Urinary bladder (tissue), 4 donors: ENCODE measurements around the gene RABGAP1. TPM values are rescaled to one million over a fixed set of nuclear protein-coding genes. Genes with fewer than 3 reads are reported as not detected.

Source experiments
- DNase-seq: peaks from one replicate; pipeline ENCODE4 v3.0.0-alpha.2; 2015; ENCODE audit errors: extremely low spot score
- H3K27ac ChIP-seq: one replicate; pipeline ENCODE4 v1.5.1; 2013; ENCODE audit warnings: low read depth, mild to moderate bottlenecking, moderate library complexity
- H3K36me3 ChIP-seq: one replicate; pipeline ENCODE4 v1.6.1; 2013; ENCODE audit warnings: mild to moderate bottlenecking, moderate library complexity; ENCODE audit not compliant: insufficient read depth
- H3K4me1 ChIP-seq: one replicate; pipeline ENCODE4 v1.6.1; 2013; ENCODE audit warnings: mild to moderate bottlenecking, moderate library complexity; ENCODE audit not compliant: insufficient read depth
- H3K4me3 ChIP-seq: one replicate; pipeline ENCODE4 v1.5.1; 2013; ENCODE audit warnings: low read depth, low read length
- WGBS: extraction: QIAGEN DNeasy Blood & Tissue Kit; methylation state at CpG from one replicate; pipeline ENCODE4 v1.1.7; 2013; 5-methylcytosine and 5-hydroxymethylcytosine counted together
- polyA plus RNA-seq: library from polyadenylated mRNA; stranded (reverse); fragments of 200-250 nt; gene quantifications from one replicate; pipeline ENCODE4 v1.2.3, GENCODE V29; 2013
- total RNA-seq: library from RNA; depleted of rRNA; stranded (reverse); fragments of >200 nt; gene quantifications from one replicate; pipeline ENCODE4 v1.2.3, GENCODE V29; 2014
- donor health status: healthy with polysubstance abuse.
- donor health status: healthy.

Gene RABGAP1
- total and polyA plus RNA-seq, 2 donors = 46.2 to 134 TPM

DNA sequence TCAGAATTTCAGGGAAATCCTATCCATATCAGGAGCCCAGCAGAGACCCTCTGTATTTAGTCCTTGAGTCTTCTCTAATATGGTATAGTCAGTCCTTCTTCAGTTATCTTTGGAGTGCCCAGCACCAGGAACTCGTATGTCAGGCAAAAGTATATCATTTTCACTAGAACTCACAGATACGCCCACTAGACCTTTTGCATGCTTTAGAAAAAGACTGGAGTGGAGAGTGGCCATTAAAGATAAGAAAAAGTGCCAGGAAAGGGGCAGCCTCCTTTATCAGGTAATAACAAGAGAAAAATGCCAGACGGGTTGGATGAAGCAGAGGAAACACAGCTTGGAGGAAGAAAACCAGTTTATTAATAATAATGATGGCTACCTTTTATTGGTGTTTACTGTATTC is 156.2 kb downstream of the RABGAP1 start:
- no peak overlapping the region for H3K27ac ChIP-seq
- no peak for DNase-seq
- H3K36me3 ChIP-seq = peaks cover 2% of the 10 kb centered on the region
- WGBS = 71% methylated on average over 3 of the region's 3 CpGs
- no peaks in the 10 kb centered on the region for H3K4me1 ChIP-seq
- no peak overlapping the region for H3K4me3 ChIP-seq

DNA sequence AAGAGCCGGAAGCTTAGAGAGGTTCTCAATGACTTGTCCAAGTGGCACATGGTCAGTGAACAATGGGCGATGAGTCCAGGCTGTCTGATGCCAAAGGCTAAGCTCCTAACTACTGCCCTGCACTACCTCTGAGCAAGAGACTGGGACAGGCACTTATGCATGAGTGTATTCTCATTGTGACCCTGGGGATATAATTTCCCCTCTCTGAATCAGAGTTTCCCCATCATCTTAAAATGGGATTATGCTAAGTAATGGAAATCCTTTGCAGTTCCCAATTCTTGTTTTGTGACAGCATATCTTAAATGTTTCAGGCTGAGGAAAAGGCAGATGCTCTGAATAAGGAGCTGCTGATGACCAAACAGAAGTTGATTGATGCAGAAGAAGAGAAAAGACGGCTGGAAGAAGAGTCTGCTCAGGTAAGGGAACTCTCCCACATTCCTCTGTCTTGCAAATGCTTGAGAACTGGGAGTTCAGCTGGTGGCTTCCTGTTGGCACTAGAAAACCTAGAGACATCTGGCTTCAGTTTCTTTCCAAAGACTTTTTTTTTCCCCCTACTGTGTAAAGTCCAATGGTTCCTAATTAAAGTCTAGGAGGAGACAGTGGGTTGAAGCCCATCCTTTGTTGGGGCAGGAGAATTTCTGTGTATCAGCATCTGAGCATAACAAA is 156.7 kb downstream of the RABGAP1 start:
- peaks cover 2% of the 10 kb centered on the region for H3K36me3 ChIP-seq
- no peak overlapping the region for H3K27ac ChIP-seq
- DNase-seq = no peak
- H3K4me1 ChIP-seq = no peaks in the 10 kb centered on the region
- no peak overlapping the region for H3K4me3 ChIP-seq
- WGBS = 94% methylated on average over 3 of the region's 3 CpGs

DNA sequence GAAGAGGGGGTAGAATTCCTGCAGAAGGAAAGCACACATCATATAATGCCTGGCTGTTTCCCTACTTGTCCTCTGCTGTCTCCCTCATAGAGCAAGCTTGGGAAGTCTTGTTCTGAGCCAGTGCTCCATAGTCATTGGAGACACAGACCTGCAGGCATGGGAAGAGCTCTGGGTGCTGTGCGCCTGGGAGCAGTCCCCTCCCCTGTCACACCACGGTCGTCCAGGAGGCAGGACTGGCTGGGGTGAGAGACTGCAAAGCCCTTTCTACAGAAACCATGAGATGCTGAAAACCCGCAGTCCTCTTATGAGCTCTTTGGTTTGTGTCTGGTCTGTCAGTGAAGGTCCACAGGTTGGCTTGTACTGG is 157.3 kb downstream of the RABGAP1 start:
- H3K27ac ChIP-seq = no peak overlapping the region
- no peak overlapping the region for H3K4me3 ChIP-seq
- H3K4me1 ChIP-seq = no peaks in the 10 kb centered on the region
- 72% methylated on average over 4 of the region's 4 CpGs for WGBS
- DNase-seq = no peak
- H3K36me3 ChIP-seq = peaks cover 2% of the 10 kb centered on the region

DNA sequence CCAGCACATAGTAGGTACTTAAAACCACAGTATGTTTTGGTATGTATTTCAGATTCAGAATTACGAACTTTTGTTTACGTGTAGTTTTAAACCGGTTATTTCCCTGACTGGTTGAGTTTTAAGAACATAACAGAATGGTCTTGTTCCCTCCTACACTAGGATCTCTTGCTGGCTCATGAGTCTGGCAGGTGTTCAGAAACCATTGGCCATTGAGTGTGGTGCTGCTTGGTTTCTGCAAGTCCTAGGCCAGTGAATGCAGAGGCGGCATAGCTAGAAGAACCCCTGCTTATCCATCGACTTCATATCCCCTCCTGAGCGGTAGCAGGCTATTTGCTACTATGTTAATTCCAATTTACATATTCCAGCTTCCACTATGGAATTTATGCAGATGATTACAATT is 158.2 kb downstream of the RABGAP1 start:
- 90% methylated on average over 6 of the region's 6 CpGs for WGBS
- no peak for DNase-seq
- H3K27ac ChIP-seq = no peak overlapping the region
- H3K4me3 ChIP-seq = no peak overlapping the region
- H3K4me1 ChIP-seq = no peaks in the 10 kb centered on the region
- H3K36me3 ChIP-seq = peaks cover 2% of the 10 kb centered on the region

DNA sequence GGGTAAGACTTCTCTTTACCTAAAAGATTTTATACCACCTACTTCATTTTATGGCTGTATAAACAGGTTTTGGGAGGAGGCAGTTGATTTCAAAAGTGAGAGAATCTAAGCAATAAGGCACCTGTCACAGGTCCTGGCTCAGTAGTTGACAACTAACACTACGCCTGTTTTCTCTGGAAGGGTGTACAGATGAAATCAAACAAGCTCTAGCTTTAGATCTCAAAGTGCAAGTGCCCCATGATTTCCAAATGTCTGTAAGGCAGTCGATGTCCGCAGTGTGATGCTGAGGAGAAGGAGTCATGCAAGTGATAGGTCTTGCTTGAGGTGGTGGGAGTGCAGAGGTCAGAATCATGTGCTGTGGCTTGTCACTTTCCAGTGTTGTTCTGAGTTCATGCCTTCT is 158.7 kb downstream of the RABGAP1 start:
- 97% methylated on average over 3 of the region's 3 CpGs for WGBS
- Histone ChIP-seq H3K4me3 (no peak overlapping the region), H3K27ac (no peak overlapping the region), H3K36me3 (peaks cover 2% of the 10 kb centered on the region), H3K4me1 (no peaks in the 10 kb centered on the region)
- DNase-seq = no peak

DNA sequence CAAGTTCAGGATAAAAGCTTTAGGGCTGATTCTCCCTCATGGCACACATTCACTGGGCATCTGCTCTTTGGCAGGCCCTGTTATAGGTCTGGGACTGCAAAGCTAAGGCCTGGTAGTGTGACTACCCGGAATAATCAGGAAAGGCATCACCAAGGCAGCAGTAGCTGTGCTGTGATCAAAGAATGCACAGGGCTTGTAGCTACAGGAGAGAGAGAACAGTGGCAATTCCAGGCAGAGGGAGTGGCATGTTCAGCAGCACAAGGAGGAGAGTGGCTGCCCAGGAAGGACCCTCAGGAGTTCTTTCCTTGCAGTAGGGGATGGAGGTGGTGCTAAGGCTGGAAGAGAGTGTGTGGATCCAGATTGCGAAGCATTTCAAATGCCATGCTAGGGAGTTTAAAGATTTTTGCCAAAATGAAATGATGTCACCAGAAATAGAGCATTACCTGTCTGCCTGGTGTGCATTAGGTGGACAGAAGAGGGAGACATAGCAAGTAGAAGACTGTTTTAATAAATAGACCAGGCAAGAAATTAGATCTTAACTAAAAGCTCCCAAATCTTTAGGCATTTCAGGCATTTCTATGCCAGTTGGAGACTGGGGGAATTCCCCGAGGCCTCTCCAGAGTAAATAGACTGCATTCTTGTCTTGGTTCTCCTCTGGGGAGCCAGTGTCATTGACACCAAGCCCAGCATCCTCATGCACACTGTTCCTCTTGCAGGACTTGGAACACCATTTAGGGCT is 161.7 kb downstream of the RABGAP1 start:
- 76% methylated on average over 3 of the region's 3 CpGs for WGBS

GRCh38 chr9:123104807-123105206 is 164.0 kb downstream of the RABGAP1 start:
- Histone ChIP-seq H3K36me3 (no peaks in the 10 kb centered on the region), H3K27ac (no peak overlapping the region), H3K4me3 (no peak overlapping the region), H3K4me1 (no peaks in the 10 kb centered on the region)
- 79% methylated on average over 7 of the region's 7 CpGs for WGBS
- no peak for DNase-seq

More for the DNA sequence above, 161.7 kb downstream of the RABGAP1 start:
- H3K36me3 ChIP-seq = peaks cover 2% of the 10 kb centered on the region
- H3K4me3 ChIP-seq = no peak overlapping the region
- DNase-seq = peak; percentile 32
- no peak overlapping the region for H3K27ac ChIP-seq
- no peaks in the 10 kb centered on the region for H3K4me1 ChIP-seq

DNA sequence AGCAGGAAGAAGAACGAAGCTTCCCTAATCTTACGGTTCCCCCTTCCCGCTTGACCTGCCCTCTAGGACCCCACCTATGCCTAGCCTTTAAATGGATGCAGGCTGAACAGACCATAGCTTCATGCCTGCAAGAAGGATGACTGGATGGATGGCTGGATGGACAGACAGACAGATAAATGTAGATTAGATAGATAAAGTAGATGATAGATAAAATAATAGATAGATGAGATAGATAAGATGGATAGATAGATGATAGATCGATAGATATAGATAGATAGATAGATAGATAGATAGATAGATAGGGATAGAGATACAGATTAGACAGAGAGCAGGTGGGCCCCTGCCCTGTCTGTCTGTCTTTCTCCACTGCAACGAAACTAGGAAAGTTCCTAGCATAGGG is 164.7 kb downstream of the RABGAP1 start:
- H3K36me3 ChIP-seq = no peaks in the 10 kb centered on the region

DNA sequence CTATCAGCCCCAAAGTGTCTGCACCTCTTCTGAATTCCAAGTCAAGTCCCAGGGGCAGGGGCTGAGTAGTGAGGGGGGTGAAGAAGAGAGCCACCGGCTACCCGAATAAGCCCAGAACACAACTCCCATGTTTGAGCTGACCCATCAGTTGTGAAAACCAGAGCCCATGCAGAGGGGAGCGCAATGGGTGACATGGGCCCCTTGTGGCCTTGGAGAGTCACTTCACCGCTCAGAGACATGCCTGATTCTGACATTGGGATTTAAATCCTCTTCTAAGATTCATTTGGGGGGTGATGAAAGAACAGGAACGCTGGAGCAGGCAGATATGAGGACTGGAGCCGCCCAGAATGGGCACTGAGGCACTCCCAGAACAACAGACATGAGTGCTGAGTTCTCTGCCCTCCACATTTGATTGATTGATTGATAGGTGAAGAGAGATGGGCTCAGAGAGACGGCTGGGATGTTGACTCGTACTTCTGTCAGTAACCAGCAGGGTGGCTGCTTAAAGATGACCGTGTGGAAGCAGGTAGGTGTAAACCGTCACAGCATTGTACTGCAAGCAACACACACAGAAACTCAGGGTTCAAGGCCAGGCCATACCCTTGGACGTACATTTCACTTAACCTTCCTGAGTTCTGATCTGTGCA is 166.9 kb downstream of the RABGAP1 start:
- DNase-seq = no peak
- H3K36me3 ChIP-seq = no peaks in the 10 kb centered on the region
- H3K4me3 ChIP-seq = no peak overlapping the region
- 84% methylated on average over 11 of the region's 11 CpGs for WGBS
- H3K4me1 ChIP-seq = no peaks in the 10 kb centered on the region
- H3K27ac ChIP-seq = no peak overlapping the region

More for the DNA sequence above, 164.7 kb downstream of the RABGAP1 start:
- Histone ChIP-seq H3K4me1 (no peaks in the 10 kb centered on the region), H3K4me3 (no peak overlapping the region), H3K27ac (no peak overlapping the region)
- WGBS = 86% methylated on average over 5 of the region's 5 CpGs
- DNase-seq = no peak

DNA sequence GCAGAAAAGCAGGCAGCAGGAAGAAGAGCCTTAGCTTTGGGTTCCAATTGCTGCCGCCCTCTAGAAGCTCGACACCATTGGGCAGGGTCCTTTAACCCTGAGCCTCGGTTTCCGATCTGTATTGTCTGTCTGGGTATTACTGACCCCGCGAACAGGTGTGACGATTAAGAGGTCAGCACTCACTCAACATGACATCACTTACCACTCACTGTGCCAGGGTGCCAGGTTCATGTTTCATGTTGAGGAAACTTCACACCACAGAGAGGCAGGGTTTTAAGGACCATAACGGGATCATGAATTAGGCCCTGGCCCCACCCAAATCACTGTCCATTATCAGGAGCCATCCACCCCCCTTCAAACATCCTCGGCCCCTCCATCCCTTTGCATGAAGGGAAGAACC is 168.2 kb downstream of the RABGAP1 start:
- DNase-seq = no peak
- Histone ChIP-seq H3K4me1 (no peaks in the 10 kb centered on the region), H3K4me3 (no peak overlapping the region), H3K27ac (no peak overlapping the region), H3K36me3 (no peaks in the 10 kb centered on the region)
- 85% methylated on average over 9 of the region's 9 CpGs for WGBS

GRCh38 chr9:123109540-123110279 is 168.9 kb downstream of the RABGAP1 start:
- Histone ChIP-seq H3K4me1 (no peaks in the 10 kb centered on the region), H3K36me3 (no peaks in the 10 kb centered on the region), H3K27ac (no peak overlapping the region), H3K4me3 (no peak overlapping the region)
- DNase-seq = no peak
- 88% methylated on average over 15 of the region's 15 CpGs for WGBS

GRCh38 chr9:123111427-123112014 is 170.7 kb downstream of the RABGAP1 start:
- H3K4me1 ChIP-seq = no peaks in the 10 kb centered on the region
- no peak overlapping the region for H3K4me3 ChIP-seq
- 59% methylated on average over 8 of the region's 8 CpGs for WGBS
- no peaks in the 10 kb centered on the region for H3K36me3 ChIP-seq
- DNase-seq = no peak
- no peak overlapping the region for H3K27ac ChIP-seq
